B cell (primary cell): ENCODE results near the gene BRD1. TPM values are rescaled to one million over a fixed set of nuclear protein-coding genes. Genes with fewer than 3 reads are reported as not detected.

Source experiments
- ATAC-seq: fragments of 200-7000 bp; cut with Tn5 transposase; one replicate; pipeline ENCODE4 v1.10.0; 2021; ENCODE audit warnings: low read depth, mild to moderate bottlenecking, moderate number of reproducible peaks, moderate library complexity
- CTCF ChIA-PET: fragments of 350-600 bp; sonication (Branson Sonifier 250); formaldehyde crosslinking; loops from one replicate; lab custom pipeline; 2021; ENCODE audit warnings: antibody characterized with exemption, inconsistent platforms; lab: Charles Lee
- POLR2A ChIA-PET: fragments of 350-600 bp; sonication (Branson Sonifier 250); formaldehyde crosslinking; loops from one replicate; lab custom pipeline; 2021; ENCODE audit warnings: antibody characterized with exemption; lab: Charles Lee
- DNase-seq: peaks from one replicate; pipeline ENCODE4 v3.0.0; 2013
- H2AFZ ChIP-seq: 2 replicates; pipeline ENCODE4 v1.6.1; 2012; ENCODE audit warnings: mild to moderate bottlenecking, low read depth, low read length; ENCODE audit not compliant: insufficient read depth, poor library complexity, severe bottlenecking
- H3K27ac ChIP-seq, 2 donors: 1 replicate in 1 of 2; 2 replicates in 1 of 2; pipeline ENCODE4 v1.5.1; 2012 to 2013; ENCODE audit warnings: low read length in 2 of 2, mild to moderate bottlenecking in 2 of 2, moderate library complexity in 1 of 2
- H3K27me3 ChIP-seq, 4 experiments: fragments of 200-600 bp in 1 of 4; sonication (generic) in 1 of 4; replicated peaks in 1 of 4; 1 replicate in 2 of 4; 2 replicates in 2 of 4; pipeline versions ENCODE4 v1.6.1 to v1.7.0; 2013 to 2016; ENCODE audit warnings: low read length in 3 of 4, mild to moderate bottlenecking in 2 of 4, mixed read lengths in 1 of 4, moderate library complexity in 1 of 4; ENCODE audit not compliant: insufficient read depth in 4 of 4, control insufficient read depth in 3 of 4; ENCODE audit errors: control extremely low read depth in 1 of 4
- H3K36me3 ChIP-seq, 2 experiments: replicated peaks in 1 of 2; 1 replicate in 1 of 2; 2 replicates in 1 of 2; pipeline versions ENCODE4 v1.6.1 to v1.7.1; 2013; ENCODE audit warnings: low read length in 1 of 2; ENCODE audit not compliant: insufficient read depth in 2 of 2, control insufficient read depth in 1 of 2; ENCODE audit errors: control extremely low read depth in 1 of 2, extremely low read depth in 1 of 2
- H3K4me1 ChIP-seq, 2 donors: fragments of 200-600 bp in 1 of 2; sonication (generic) in 1 of 2; 1 replicate in 1 of 2; 2 replicates in 1 of 2; pipeline versions ENCODE4 v1.5.1 to v1.6.1; 2013 to 2017; ENCODE audit warnings: low read length in 2 of 2; ENCODE audit not compliant: control insufficient read depth in 2 of 2, insufficient read depth in 2 of 2
- H3K4me2 ChIP-seq: replicated peaks from 2 replicates; pipeline ENCODE3; 2012; ENCODE audit warnings: mild to moderate bottlenecking, low read depth, low read length; ENCODE audit not compliant: poor library complexity, severe bottlenecking
- H3K4me3 ChIP-seq, 5 experiments: fragments of 200-600 bp in 1 of 5; sonication (generic) in 1 of 5; 1 replicate in 3 of 5; 2 replicates in 2 of 5; pipeline versions ENCODE4 v1.5.1 to v1.7.0; 2011 to 2016; ENCODE audit warnings: low read length in 4 of 5, mild to moderate bottlenecking in 4 of 5, low read depth in 2 of 5, control low read depth in 1 of 5, moderate library complexity in 1 of 5; ENCODE audit not compliant: insufficient read depth in 1 of 5; ENCODE audit errors: control extremely low read depth in 1 of 5, extremely low read depth in 1 of 5
- H3K79me2 ChIP-seq: fragments of 200-600 bp; sonication (generic); one replicate; pipeline ENCODE4 v1.6.0; 2016; ENCODE audit warnings: low read length; ENCODE audit not compliant: control insufficient read depth, insufficient read depth
- H3K9ac ChIP-seq: fragments of 200-600 bp; sonication (generic); 2 replicates; pipeline ENCODE4 v1.6.1; 2017; ENCODE audit warnings: mild to moderate bottlenecking, low read length, moderate library complexity
- H3K9me3 ChIP-seq, 3 donors: one replicate each; pipeline versions ENCODE4 v1.6.1 to v1.7.1; 2013; ENCODE audit warnings: low read length in 2 of 3; ENCODE audit not compliant: control insufficient read depth in 2 of 3, insufficient read depth in 1 of 3; ENCODE audit errors: control extremely low read depth in 1 of 3
- H4K20me1 ChIP-seq: 2 replicates; pipeline ENCODE4 v1.6.0; 2012; ENCODE audit warnings: mild to moderate bottlenecking, low read length; ENCODE audit not compliant: insufficient read depth, control insufficient read depth, poor library complexity, severe bottlenecking
- H3K27ac Mint-ChIP-seq: one replicate; pipeline ENCODE4 v1.8.0; 2021; ENCODE audit warnings: mixed read lengths
- H3K27me3 Mint-ChIP-seq: one replicate; pipeline ENCODE4 v1.8.0; 2021; ENCODE audit warnings: mixed read lengths
- H3K4me1 Mint-ChIP-seq: one replicate; pipeline ENCODE4 v1.8.0; 2021; ENCODE audit warnings: mixed read lengths
- H3K4me3 Mint-ChIP-seq: one replicate; pipeline ENCODE4 v1.8.0; 2021; ENCODE audit warnings: mixed read lengths
- H3K9me3 Mint-ChIP-seq: one replicate; pipeline ENCODE4 v1.8.0; 2022; ENCODE audit warnings: mixed read lengths; ENCODE audit not compliant: insufficient read depth
- CTCF ChIP-seq: fragments of 200-600 bp; IDR thresholded peaks from one replicate; pipeline ENCODE4 v1.8.0; 2022; ENCODE audit warnings: antibody characterized with exemption, mild to moderate bottlenecking
- EZH2 ChIP-seq: IDR thresholded peaks from 2 replicates; pipeline ENCODE4 v1.6.1; 2012; ENCODE audit warnings: borderline replicate concordance, low read depth, mild to moderate bottlenecking, moderate library complexity, low read length; ENCODE audit not compliant: insufficient read depth, poor library complexity, severe bottlenecking
- WGBS: methylation state at CpG from one replicate; pipeline ENCODE4 v1.1.5; 2013; ENCODE audit warnings: missing lambda C conversion rate; ENCODE audit not compliant: insufficient coverage; 5-methylcytosine and 5-hydroxymethylcytosine counted together
- intact Hi-C: fragments of 100-400 bp; cut with micrococcal nuclease; formaldehyde crosslinking; loops from one replicate; pipeline ENCODE4 v1.10.0; 2022
- polyA plus RNA-seq: library from polyadenylated mRNA; depleted of rRNA; stranded (reverse); fragments of >200 nt; gene quantifications from 2 replicates; pipeline ENCODE4 v1.2.3, GENCODE V29; 2012
- total RNA-seq, 2 donors: library from RNA; stranded (reverse); fragments of 120-200 nt in 1 of 2; gene quantifications; 1 replicate in 1 of 2; 2 replicates in 1 of 2; pipeline versions ENCODE4 v1.2.3 to v1.2.4, GENCODE V29; 2013 to 2022

The BRD1 gene
- total and polyA plus RNA-seq, 2 donors (not counting 1 experiment from before 2014, with no cell fraction given): 16.9 to 73.3 TPM

- Mint-ChIP-seq H3K4me3 (no peak overlapping the region), H3K27me3 (no peaks in the 10 kb centered on the region), H3K4me1 (peaks cover 13% of the 10 kb centered on the region), H3K27ac (no peak overlapping the region), H3K9me3 (no peaks in the 10 kb centered on the region)
- Histone ChIP-seq H2AFZ (no peak overlapping the region), H3K27ac (peak overlapping the region in 1 of 2 donors; percentile 44), H3K27me3 (no peaks in the 10 kb centered on the region), H3K4me1 (peaks cover 4 to 12% of the 10 kb centered on the region in 2 donors), H3K4me3 (no peak overlapping the region), H3K9me3 (no peaks in the 10 kb centered on the region), H3K79me2 (peaks cover 79% of the 10 kb centered on the region), H3K36me3 (peaks cover 14 to 84% of the 10 kb centered on the region in 2 experiments), H3K4me2 (no peak overlapping the region), H4K20me1 (peaks cover 98% of the 10 kb centered on the region), H3K9ac (no peak overlapping the region)
- intact Hi-C loops: no loop called here
- CTCF ChIA-PET: no interaction called here
- DNase-seq (no peak), ATAC-seq (no peak)
- POLR2A ChIA-PET: no interaction called here
- WGBS: 33% methylated on average over 9 of the region's 11 CpGs
- TF ChIP-seq EZH2 (no peak), CTCF (no peak)
Observed at GRCh38 chr22:49788504-49788903, 39.2 kb downstream of the BRD1 start.

- ATAC-seq (no peak), DNase-seq (no peak)
- Histone ChIP-seq H3K9me3 (no peaks in the 10 kb centered on the region), H3K36me3 (peaks cover 17 to 83% of the 10 kb centered on the region in 2 experiments), H3K27ac (no peak overlapping the region), H4K20me1 (peaks cover 98% of the 10 kb centered on the region), H3K4me3 (no peak overlapping the region), H3K4me1 (peaks cover 4 to 12% of the 10 kb centered on the region in 2 donors), H2AFZ (no peak overlapping the region), H3K9ac (no peak overlapping the region), H3K27me3 (no peaks in the 10 kb centered on the region), H3K79me2 (peaks cover 78% of the 10 kb centered on the region), H3K4me2 (no peak overlapping the region)
- Mint-ChIP-seq H3K9me3 (no peaks in the 10 kb centered on the region), H3K27me3 (no peaks in the 10 kb centered on the region), H3K4me1 (peaks cover 13% of the 10 kb centered on the region), H3K4me3 (no peak overlapping the region), H3K27ac (no peak overlapping the region)
- intact Hi-C loops: no loop called here
- POLR2A ChIA-PET: no interaction called here
- WGBS: 100% methylated on average over 6 of the region's 10 CpGs
- TF ChIP-seq EZH2 (no peak), CTCF (no peak)
- CTCF ChIA-PET: no interaction called here
Observed at GRCh38 chr22:49787861-49788260, 39.8 kb downstream of the BRD1 start.
